Gastroesophageal sphincter (tissue), 3 donors: Measurements from ENCODE around the gene TGIF1.

Experiments
- CTCF ChIP-seq, 4 experiments: fragments of 200-600 bp in 2 of 4; fragments of 450-650 bp in 2 of 4; sonication (generic) in 1 of 4; IDR thresholded peaks; one replicate each; pipeline ENCODE4 v1.5.1; 2017 to 2019; ENCODE audit warnings: antibody characterized with exemption in 4 of 4, mild to moderate bottlenecking in 2 of 4, moderate library complexity in 2 of 4
- EP300 ChIP-seq: sonication (generic); formaldehyde crosslinking; IDR thresholded peaks from one replicate; pipeline ENCODE4 v1.6.1; 2017; ENCODE audit warnings: antibody characterized with exemption, mild to moderate bottlenecking
- POLR2A ChIP-seq, 2 donors: fragments of 450-650 bp; IDR thresholded peaks; one replicate each; pipeline ENCODE4 v1.6.1; 2017; ENCODE audit warnings: antibody characterized with exemption in 2 of 2, mild to moderate bottlenecking in 2 of 2, moderate library complexity in 1 of 2
- POLR2AphosphoS5 ChIP-seq: sonication (generic); formaldehyde crosslinking; IDR thresholded peaks from one replicate; pipeline ENCODE4 v1.6.1; 2017; ENCODE audit warnings: antibody characterized with exemption

- TF ChIP-seq CTCF (IDR thresholded peaks at IDR 0.05): no peak
- no peak for TF ChIP-seq POLR2AphosphoS5
- no peak for TF ChIP-seq EP300
- TF ChIP-seq POLR2A (IDR thresholded peaks at IDR 0.05): no peak
Measured at GRCh38 chr18:3495691-3496430, 45.9 kb downstream of the TGIF1 start.
